Tibial nerve (tissue), 4 donors: Measurements from ENCODE around the gene SERF2. TPM values are rescaled to one million over a fixed set of nuclear protein-coding genes. Genes with fewer than 3 reads are reported as not detected.

ENCODE experiments used
- DNase-seq, 2 donors: peaks; one replicate each; pipeline ENCODE4 v3.0.0-alpha.2; 2019; ENCODE audit warnings: low spot score in 2 of 2
- H3K27ac ChIP-seq, 4 donors: fragments of 200-600 bp; sonication (generic) in 3 of 4; one replicate each; pipeline ENCODE4 v1.5.1; 2017 to 2019; ENCODE audit warnings: mild to moderate bottlenecking in 1 of 4
- H3K27me3 ChIP-seq, 2 donors: fragments of 200-600 bp; sonication (generic) in 1 of 2; one replicate each; pipeline versions ENCODE4 v1.5.1 to v1.6.0; 2017 to 2019
- H3K36me3 ChIP-seq, 3 donors: fragments of 200-600 bp; sonication (generic); one replicate each; pipeline ENCODE4 v1.5.1; 2018 to 2019
- H3K4me1 ChIP-seq, 4 donors: fragments of 200-600 bp; sonication (generic) in 3 of 4; one replicate each; pipeline ENCODE4 v1.5.1; 2017 to 2019
- H3K4me3 ChIP-seq, 4 donors: fragments of 200-600 bp; sonication (generic) in 3 of 4; one replicate each; pipeline ENCODE4 v1.5.1; 2017 to 2019; ENCODE audit warnings: mild to moderate bottlenecking in 1 of 4, moderate library complexity in 1 of 4
- H3K9me3 ChIP-seq, 4 donors: fragments of 200-600 bp; sonication (generic) in 3 of 4; one replicate each; pipeline ENCODE4 v1.5.1; 2017 to 2019
- CTCF ChIP-seq, 5 experiments: fragments of 200-600 bp in 3 of 5; fragments of 450-650 bp in 2 of 5; sonication (generic) in 3 of 5; IDR thresholded peaks; one replicate each; pipeline ENCODE4 v1.5.1; 2016 to 2019; ENCODE audit warnings: antibody characterized with exemption in 5 of 5, mild to moderate bottlenecking in 3 of 5, moderate library complexity in 2 of 5
- EP300 ChIP-seq, 2 donors: sonication (generic); formaldehyde crosslinking; IDR thresholded peaks; one replicate each; pipeline ENCODE4 v1.6.1; 2017; ENCODE audit warnings: antibody characterized with exemption in 2 of 2, mild to moderate bottlenecking in 1 of 2
- POLR2A ChIP-seq, 2 donors: fragments of 450-650 bp; IDR thresholded peaks; one replicate each; pipeline ENCODE4 v1.6.1; 2017; ENCODE audit warnings: antibody characterized with exemption in 2 of 2, mild to moderate bottlenecking in 2 of 2, moderate library complexity in 2 of 2
- WGBS, 2 donors: methylation state at CpG; one replicate each; pipeline ENCODE4 v1.1.5; 2018; 5-methylcytosine and 5-hydroxymethylcytosine counted together
- total RNA-seq, 4 donors: library from RNA; depleted of rRNA; stranded (reverse); fragments of >200 nt; gene quantifications; one replicate each; pipeline ENCODE4 v1.1.0, GENCODE V29; 2016

The SERF2 gene
- total RNA-seq, 4 donors from 2014 or later, result 698 to 988 (median 804) TPM

DNA sequence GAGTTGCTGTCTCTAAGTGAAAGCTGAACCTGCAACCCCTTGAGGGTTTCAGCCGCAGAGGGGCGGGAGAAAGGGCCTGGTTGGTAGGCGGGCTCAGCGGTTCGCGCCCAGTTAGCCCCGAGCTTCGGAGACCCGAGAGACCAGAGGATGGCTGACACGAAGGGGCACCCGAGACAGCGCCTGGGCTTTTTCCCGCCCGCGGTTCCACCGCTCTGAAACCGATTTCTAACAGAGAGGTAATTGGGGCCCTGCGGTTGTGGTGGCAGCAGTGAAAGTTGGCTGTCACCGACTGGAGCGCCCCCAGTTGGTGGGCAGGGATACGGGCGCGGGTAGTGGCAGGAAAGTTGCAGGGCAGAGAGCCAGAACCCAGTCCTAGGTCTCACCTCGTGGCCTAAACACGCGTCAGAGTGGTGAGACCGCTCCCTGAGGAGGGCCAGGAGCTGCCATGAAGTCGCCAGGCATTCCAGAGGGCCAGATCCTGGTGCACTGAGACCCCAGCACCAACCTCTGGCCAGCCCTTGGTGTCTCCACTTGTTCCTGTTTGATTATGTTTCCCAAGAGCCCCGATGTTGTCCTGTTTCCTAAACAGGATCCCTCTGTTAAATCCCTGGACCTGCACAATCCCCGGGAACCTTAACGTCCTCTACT is 14.7 kb upstream of the SERF2 start:
- H3K27ac ChIP-seq, result peak overlapping the region; percentile 75 to 96 (median 92)
- H3K27me3 ChIP-seq, result no peaks in the 10 kb centered on the region
- TF ChIP-seq EP300 (IDR thresholded peaks at IDR 0.05), result peak; percentile 26 to 66
- peak; percentile 74 to 93 (median 89) for TF ChIP-seq CTCF (IDR thresholded peaks at IDR 0.05)
- peak in 1 of 2 donors; percentile 9 for TF ChIP-seq POLR2A (IDR thresholded peaks at IDR 0.05)
- no peaks in the 10 kb centered on the region for H3K9me3 ChIP-seq
- 2 to 4% methylated on average over 31 of the region's 31 CpGs for WGBS, 2 donors
- DNase-seq, result peak; percentile 70 to 78
- H3K4me1 ChIP-seq, result peaks cover 0 to 23% (median 10%) of the 10 kb centered on the region in 4 donors
- H3K4me3 ChIP-seq, result peak overlapping the region; percentile 51 to 73 (median 62)
- H3K36me3 ChIP-seq, result peaks cover 0 to 19% (median 0%) of the 10 kb centered on the region in 3 donors

DNA sequence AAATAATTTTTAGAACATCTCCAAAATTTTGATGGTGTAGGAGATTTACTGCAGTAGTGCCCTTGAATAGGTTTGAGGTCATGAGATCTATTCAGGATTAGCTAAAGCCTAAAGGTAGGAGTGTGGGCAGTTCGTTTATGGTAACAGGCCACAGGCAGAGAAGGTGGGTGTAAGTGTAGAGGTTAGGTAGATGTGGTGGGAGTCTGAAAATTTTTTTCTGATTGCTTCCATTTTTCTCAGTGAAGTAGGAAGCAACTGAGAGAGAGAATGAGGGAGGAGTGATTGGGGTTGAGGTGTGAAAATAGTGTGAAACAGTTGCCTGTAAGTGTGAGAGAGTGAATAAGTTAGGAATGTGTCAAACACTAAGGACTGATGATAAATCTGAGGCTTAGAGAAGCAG is 13.1 kb upstream of the SERF2 start:
- TF ChIP-seq POLR2A (IDR thresholded peaks at IDR 0.05) (no peak), EP300 (IDR thresholded peaks at IDR 0.05) (no peak), CTCF (IDR thresholded peaks at IDR 0.05) (no peak)
- Histone ChIP-seq H3K9me3 (no peaks in the 10 kb centered on the region), H3K4me1 (peaks cover 0 to 23% (median 10%) of the 10 kb centered on the region in 4 donors), H3K27ac (no peak overlapping the region), H3K36me3 (peaks cover 0 to 4% (median 0%) of the 10 kb centered on the region in 3 donors), H3K27me3 (no peaks in the 10 kb centered on the region), H3K4me3 (no peak overlapping the region)
- no peak for DNase-seq
- whole genome bisulfite sequencing, 2 donors, result 85 to 97% methylated on average over 1 of the region's 1 CpG

GRCh38 chr15:43789409-43789808 is 2.7 kb upstream of the SERF2 start:
- TF ChIP-seq POLR2A (IDR thresholded peaks at IDR 0.05) (no peak), EP300 (IDR thresholded peaks at IDR 0.05) (no peak), CTCF (IDR thresholded peaks at IDR 0.05) (no peak)
- Histone ChIP-seq H3K9me3 (no peaks in the 10 kb centered on the region), H3K4me1 (peaks cover 0 to 21% (median 12%) of the 10 kb centered on the region in 4 donors), H3K27ac (no peak overlapping the region), H3K36me3 (peaks cover 0 to 11% (median 9%) of the 10 kb centered on the region in 3 donors), H3K4me3 (no peak overlapping the region), H3K27me3 (no peaks in the 10 kb centered on the region)
- DNase-seq, result no peak
- WGBS, 2 donors, result 94 to 100% methylated on average over 3 of the region's 3 CpGs

DNA sequence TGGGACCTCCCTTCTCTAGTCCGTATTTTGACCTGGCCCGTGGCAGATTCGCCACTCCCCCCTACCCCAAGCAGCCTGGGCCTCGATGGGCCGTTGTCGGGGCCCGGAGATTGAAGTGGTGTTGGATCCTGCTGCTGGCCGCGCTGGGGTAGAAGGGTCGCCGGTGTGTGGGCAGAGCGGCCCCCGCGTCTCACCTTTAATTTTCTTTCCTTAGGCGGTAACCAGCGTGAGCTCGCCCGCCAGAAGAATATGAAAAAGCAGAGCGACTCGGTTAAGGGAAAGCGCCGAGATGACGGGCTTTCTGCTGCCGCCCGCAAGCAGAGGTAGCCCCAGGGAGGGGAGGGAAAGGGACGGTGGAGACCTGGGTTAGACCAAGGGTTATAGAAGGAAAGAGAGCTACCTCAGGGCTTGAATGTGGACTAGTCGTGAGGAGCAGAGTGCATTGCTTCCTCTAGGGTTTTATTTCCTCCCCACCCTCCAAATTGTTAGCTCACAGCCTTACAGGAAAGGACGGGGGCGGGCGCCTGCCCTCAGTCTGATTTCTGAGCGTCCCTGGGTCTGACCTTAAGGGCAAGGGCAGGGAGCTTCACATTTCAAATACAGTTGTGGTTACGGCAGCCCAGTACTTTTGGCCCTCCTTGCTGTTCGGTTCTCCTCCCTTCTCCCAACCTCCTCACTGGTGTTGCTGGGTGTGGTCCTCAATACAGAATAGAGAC is 799 bp downstream of the SERF2 start:
- DNase-seq, result no peak
- Histone ChIP-seq H3K9me3 (no peaks in the 10 kb centered on the region), H3K4me1 (peaks cover 0 to 56% (median 23%) of the 10 kb centered on the region in 4 donors), H3K27ac (peak overlapping the region; percentile 98 to 100 (median 100)), H3K36me3 (peaks cover 0 to 44% (median 9%) of the 10 kb centered on the region in 3 donors), H3K27me3 (no peaks in the 10 kb centered on the region), H3K4me3 (peak overlapping the region; percentile 78 to 95 (median 90))
- TF ChIP-seq EP300 (IDR thresholded peaks at IDR 0.05), result no peak
- no peak for TF ChIP-seq CTCF (IDR thresholded peaks at IDR 0.05)
- 0 to 1% methylated on average over 33 of the region's 33 CpGs for WGBS, 2 donors

- Histone ChIP-seq H3K36me3 (peaks cover 0 to 50% (median 9%) of the 10 kb centered on the region in 3 donors), H3K4me1 (peaks cover 0 to 63% (median 25%) of the 10 kb centered on the region in 4 donors), H3K9me3 (no peaks in the 10 kb centered on the region), H3K27ac (peak overlapping the region; percentile 98 to 100 (median 100)), H3K4me3 (peak overlapping the region; percentile 78 to 95 (median 90)), H3K27me3 (no peaks in the 10 kb centered on the region)
- no peak for DNase-seq
- 79 to 80% methylated on average over 10 of the region's 10 CpGs for WGBS, 2 donors
- no peak for TF ChIP-seq POLR2A (IDR thresholded peaks at IDR 0.05)
- no peak for TF ChIP-seq EP300 (IDR thresholded peaks at IDR 0.05)
- TF ChIP-seq CTCF (IDR thresholded peaks at IDR 0.05), result no peak
These were observed 1.5 kb downstream of the SERF2 start for GRCh38 chr15:43793647-43794046.
